Fibroblast of upper back skin (primary cell): Measurements from ENCODE around the gene CADM4.
"Not testable (repeated sequence)": the region's sequence is repeated elsewhere in the genome, so short reads cannot be mapped to it uniquely, and the experiment has no call there.

Source experiments
- DNase-seq: peaks from one replicate; pipeline ENCODE4 v3.0.0-alpha.2; 2013

Gene CADM4

GRCh38 chr19:43605875-43606568 is 33.6 kb downstream of the CADM4 start:
- no peak for DNase-seq

GRCh38 chr19:43600326-43600725 is 39.3 kb downstream of the CADM4 start:
- not testable (repeated sequence) for DNase-seq

- no peak for DNase-seq
Observed at GRCh38 chr19:43599635-43600295, 39.9 kb downstream of the CADM4 start.

- DNase-seq = no peak
Observed at GRCh38 chr19:43598445-43599240, 41.0 kb downstream of the CADM4 start.

- no peak for DNase-seq
Observed at GRCh38 chr19:43597876-43598275, 41.8 kb downstream of the CADM4 start.

GRCh38 chr19:43596842-43597461 is 42.7 kb downstream of the CADM4 start:
- no peak for DNase-seq

GRCh38 chr19:43595999-43596841 is 43.4 kb downstream of the CADM4 start, which contains the start of the genes IRGQ and ZNF576:
Gene IRGQ, minus strand, starts transcription at chr19:43596134. Its CDS starts 796 bp downstream, at chr19:43595338.
Gene ZNF576, plus strand, starts transcription at chr19:43596595. Its CDS starts 514 bp downstream, at chr19:43597109.
- peak; percentile 99 for DNase-seq

GRCh38 chr19:43595605-43595998 is 44.0 kb downstream of the CADM4 start:
- DNase-seq = no peak

- peak; percentile 33 for DNase-seq
Observed at GRCh38 chr19:43594710-43595604, 44.7 kb downstream of the CADM4 start.

GRCh38 chr19:43594081-43594697 is 45.5 kb downstream of the CADM4 start:
- no peak for DNase-seq

- DNase-seq = no peak
Observed at GRCh38 chr19:43592800-43593350, 46.8 kb downstream of the CADM4 start.

- no peak for DNase-seq
Observed at GRCh38 chr19:43591904-43592772, 47.5 kb downstream of the CADM4 start.

- no peak for DNase-seq
Observed at GRCh38 chr19:43589678-43590077, 50.0 kb downstream of the CADM4 start.

GRCh38 chr19:43589277-43589676 is 50.4 kb downstream of the CADM4 start:
- no peak for DNase-seq

- not testable (repeated sequence) for DNase-seq
Observed at GRCh38 chr19:43587029-43587428, 52.6 kb downstream of the CADM4 start.

- no peak for DNase-seq
Observed at GRCh38 chr19:43586346-43586745, 53.3 kb downstream of the CADM4 start.

GRCh38 chr19:43584484-43584883 is 55.2 kb downstream of the CADM4 start:
- no peak for DNase-seq

GRCh38 chr19:43582495-43582894 is 57.2 kb downstream of the CADM4 start:
- DNase-seq = no peak

- DNase-seq = no peak
Observed at GRCh38 chr19:43581467-43581866, 58.2 kb downstream of the CADM4 start.
